GM21723 (cell line): ENCODE measurements around the gene RGL1.

Experiments
- ATAC-seq: cut with Tn5 transposase; IDR thresholded peaks from one replicate; pipeline ENCODE4 v1.9.1; 2021; ENCODE audit warnings: mild to moderate bottlenecking, moderate library complexity; ENCODE audit not compliant: unreplicated experiment

RGL1 gene

DNA sequence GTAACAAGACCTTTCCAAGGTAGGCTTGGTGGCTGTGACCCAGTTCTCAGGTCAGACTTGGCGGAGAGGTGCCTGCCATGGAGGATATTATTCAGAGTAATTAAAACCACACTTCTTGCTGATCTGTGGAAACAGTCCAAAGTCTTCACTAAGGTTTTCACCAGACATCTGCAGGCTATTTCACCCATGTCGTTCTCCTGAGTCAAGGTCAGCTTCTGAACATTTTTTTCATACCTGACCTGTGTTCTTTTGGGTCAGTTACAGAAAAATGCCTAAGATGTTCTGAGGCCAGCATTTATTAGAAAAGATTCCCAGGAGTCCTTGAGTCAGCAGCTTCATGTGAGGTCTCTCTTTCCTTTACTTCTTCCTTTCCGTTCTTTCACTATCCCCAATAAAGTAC lies 54.9 kb downstream of the RGL1 start:
- ATAC-seq: no peak

DNA sequence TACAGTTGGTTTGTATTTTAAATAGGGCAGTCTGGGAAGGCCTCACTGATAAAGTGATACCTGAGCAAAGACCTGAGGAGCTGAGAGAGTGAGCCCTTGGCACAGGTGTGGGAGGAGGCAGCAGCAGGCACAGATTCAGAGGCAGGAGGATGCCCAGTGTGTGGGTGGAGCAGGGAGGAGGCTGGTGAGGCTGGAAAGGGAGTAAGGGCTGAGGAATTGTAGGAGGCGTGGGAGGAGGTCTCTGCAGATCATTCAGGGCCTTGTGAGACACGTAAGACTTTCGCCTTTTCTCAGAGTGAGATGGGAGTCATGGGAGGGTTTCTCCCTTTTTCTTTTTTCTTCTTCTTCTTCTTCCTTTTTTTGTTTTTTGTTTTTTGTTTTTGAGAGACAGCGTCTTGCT lies 58.0 kb downstream of the RGL1 start:
- no peak for ATAC-seq

DNA sequence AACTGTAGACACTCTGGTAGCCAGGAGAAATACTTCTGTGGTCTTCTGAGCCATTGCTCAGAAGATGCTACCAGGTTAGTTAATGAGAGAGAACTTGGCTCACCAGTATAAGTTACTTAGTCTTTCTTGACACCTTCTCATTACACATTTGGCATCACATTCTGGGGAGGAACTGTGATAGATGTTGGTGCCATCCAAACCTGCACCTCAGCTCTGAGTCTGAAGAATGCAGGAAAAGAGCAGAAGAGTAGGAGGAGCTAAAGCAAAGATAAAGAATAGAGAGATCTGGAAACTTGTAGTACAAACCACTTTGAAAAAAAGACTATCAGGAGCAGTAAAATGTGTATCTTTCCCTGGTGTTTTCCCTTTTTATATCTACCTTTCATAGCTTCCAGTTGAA lies 58.9 kb downstream of the RGL1 start:
- ATAC-seq: no peak

DNA sequence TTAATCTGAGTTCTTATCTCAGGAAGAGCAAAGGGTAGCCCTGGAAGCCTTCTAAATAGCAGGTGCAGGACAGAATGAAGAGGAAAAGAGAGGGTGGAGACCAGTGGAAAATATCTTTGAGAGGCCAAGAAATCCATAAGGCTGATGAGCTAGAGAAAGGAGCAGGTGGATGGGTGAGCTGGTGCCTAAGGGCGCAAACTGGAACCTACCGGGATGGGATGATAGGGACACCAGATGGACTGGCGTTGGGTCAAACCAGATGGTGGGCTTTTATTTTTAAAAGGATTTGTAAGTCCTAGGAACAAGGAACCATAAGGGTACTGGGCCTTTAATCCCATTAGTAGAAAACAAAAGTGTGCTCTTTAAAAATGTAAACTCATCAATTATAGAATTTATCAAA lies 59.7 kb downstream of the RGL1 start:
- no peak for ATAC-seq

DNA sequence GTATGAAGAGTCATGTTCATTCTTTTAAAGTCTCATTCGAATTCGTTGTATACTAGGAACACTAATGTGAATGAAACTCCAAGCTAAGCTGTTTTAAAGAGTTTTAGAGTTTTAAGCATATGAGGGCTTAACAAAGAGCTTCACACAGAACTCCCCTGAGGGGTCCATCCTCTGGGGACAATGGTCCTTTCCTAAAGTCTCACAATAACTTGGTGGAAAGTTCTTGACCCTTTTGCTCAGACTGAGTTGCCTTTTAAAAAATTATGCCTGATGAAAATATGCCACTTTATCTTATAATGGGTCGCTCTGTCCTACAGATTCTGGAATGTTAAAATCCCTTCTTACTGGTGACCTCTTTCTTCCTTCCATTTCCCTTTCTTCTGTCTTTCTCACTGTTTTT lies 64.3 kb downstream of the RGL1 start:
- ATAC-seq: no peak

DNA sequence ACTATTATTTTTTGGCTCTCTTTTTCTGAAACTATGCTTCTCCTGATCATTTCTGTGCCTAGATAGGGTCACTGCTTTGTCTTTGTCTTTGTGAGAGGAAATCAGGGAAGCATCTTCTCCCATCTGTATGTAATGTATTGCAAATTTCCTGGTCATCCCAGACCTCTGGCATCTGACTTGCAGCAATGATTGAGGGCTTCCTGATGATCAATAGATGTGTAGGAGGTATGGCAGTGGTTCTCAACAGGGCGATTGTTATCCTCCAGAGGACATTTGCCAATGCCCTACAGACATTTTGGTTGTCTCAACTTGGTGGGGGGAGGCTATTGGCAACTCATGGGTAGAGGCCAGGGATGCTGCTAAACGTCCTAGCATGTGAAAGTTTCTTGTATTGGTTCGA lies 64.7 kb downstream of the RGL1 start:
- ATAC-seq: no peak

DNA sequence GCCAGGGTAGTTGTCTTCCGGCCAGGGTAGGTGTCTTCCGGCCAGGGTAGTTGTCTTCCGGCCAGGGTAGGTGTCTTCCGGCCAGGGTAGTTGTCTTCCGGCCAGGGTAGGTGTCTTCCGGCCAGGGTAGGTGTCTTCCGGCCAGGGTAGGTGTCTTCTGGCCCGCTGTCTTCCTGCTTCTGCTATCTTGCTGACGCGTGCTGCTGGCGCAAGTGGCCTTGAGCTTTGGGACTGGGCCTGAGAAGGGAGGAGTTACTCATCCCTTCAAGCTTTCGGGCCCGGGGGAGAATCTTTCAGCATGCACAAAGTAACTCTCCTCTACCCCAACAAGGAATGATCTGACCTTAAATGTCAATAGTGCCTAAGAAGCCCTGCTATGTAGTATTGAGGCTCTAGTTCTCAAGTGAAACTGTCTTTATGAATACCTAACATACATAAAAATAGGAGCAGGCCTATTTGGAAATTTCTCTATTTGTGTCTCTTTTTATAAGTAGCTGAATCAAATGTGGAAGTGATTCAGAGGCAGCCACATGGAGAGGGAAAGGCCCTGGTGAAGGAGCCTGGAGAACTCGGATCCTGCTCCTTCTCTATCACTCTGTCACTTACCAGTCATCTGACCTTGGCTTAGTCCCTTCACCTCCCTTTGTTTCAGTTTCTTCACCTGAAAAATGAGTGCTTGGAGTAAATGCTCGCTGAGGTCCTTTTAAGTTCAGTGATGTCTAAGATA lies 65.6 kb downstream of the RGL1 start:
- no peak for ATAC-seq

DNA sequence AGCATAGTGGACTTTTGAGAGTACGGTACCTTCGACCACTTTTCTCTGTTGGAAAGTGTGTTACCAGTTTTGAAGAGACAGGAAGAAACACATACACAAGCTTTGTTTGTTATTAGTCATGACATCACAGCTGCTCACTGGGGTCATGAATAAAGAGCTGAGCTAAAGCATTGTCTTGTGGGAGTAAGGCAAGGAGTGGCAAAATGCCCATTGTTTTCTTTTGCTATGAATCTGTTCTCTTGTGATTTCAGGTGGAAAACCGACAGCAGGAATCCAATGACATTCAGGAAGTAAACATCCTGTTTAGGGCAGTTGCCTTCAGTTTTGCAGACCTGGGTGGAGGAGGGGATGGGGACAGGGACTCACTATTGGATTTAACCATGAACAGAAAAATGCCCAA lies 66.2 kb downstream of the RGL1 start:
- no peak for ATAC-seq

DNA sequence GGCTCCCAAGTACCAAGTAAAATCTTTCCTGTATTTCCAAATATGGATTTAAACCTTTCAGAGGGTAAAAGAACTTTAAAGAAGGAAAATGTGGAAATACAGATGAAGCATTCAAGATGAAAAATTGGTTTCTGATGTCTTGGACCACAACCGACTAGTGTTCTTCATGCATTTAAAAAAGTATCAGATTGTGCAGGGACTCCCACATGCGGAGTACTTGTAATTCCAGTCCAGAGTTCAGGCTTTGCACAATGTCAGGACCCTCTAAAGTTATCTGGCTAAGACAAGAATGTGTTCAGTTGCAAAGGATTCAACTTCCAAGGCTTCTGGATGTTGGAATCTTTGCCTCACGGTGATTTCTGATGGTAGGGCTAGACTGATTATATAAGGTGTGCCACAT lies 66.7 kb downstream of the RGL1 start:
- ATAC-seq: no peak

DNA sequence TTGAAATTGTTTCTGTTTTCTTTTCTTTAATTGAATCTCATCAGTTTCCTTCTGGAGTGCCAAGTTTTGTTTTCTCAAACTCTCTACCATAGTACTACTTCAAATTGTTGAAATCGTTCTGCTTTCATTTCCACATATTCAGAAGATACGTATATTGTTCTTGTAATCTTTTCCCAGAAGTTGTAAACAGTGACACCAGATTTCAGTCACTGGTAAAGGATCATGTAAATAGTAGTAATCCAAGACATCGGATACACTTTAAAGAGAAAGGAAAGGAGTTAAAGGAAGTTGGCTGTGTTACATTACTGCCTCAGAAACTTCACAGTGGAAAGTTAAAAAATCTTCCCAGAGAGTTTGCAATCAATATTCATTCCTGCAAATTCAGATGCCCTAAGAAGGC lies 67.5 kb downstream of the RGL1 start:
- ATAC-seq: no peak

DNA sequence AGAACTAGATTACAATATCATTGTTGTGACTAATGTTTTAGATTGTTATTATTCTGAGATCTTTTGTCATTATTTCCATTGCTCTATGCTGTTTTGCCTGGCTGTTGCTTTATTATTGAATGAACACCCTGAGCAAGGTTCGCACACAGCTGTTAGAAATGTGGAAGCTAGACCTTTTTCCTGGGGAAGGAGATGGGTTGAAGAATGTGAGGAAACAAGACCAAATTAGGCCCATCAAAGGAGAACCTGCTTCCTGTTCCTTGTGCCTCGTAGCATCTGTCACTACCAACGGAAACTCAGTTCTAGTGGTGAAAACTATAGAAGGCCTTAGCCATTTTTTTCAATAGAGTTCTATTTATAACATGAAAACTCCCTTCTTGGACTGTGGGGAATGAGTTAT lies 68.7 kb downstream of the RGL1 start:
- ATAC-seq: no peak

DNA sequence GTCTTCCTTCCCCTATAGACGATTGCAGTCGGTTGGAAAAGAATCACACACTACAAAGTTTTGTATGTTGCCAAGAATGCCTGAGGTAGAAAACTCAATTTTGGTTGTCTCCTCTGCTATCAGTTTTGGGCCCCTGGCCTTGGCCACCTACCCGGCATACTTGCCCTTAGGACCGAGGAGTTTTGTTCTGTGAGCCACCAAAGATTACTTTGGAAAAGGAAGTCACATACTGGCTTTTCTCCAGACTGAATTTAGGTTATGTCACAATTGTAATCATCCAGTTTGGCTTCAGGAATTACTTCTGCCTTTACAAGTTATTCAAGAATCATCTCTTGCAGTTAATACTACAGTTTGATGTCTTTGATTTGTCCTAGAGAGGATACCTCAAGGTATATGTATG lies 71.4 kb downstream of the RGL1 start:
- no peak for ATAC-seq

DNA sequence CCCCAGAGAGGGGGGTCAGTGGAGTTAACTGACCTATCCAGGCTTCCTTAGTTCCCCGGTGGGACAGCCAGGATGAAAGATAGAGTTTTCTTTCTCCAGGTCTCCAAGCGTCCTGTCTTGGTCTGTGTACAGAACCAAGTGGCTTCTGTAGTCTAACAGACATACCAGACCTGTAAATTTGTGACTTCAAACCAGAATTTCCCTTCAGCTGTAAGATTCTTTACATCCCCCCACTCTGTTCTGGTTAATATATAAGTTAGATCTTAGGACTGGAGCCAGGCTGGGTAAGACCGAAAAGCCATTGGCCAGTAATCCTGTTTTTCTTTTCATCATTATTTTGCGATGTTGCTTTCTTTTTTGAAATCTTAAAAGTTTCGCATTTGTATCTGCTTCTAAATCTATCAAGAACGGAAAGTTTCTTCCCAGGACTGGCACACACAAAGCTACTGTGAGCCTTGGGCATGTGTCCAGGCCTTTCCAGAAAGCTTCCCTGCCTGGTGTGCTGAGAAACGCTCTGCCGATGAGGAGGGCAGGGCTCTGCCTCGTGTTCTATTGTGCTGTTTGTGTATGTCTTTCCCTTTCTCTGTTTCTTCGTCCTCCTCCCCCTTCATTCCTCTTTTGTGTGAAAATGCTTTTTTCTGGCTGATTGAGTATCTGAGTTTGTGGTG lies 72.3 kb downstream of the RGL1 start:
- no peak for ATAC-seq

DNA sequence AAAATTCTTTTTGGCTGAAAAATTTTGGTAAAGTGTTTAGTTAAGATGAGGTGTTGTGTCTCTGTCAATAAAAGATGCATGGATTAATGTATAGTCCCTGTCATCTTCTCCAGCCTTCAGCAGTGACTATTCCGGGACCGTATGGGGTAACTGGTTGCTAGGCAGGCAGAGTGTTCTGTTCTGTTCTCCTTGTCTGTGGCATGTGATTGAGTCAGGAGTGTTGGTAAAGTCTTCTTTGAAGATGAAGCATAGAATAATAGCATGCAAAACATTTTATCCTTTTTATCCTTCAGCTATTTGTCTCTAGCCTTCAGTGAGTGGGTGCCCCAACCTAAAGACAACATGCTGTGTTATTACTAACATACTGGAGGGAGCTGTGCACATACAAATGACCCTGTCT lies 74.6 kb downstream of the RGL1 start:
- no peak for ATAC-seq

DNA sequence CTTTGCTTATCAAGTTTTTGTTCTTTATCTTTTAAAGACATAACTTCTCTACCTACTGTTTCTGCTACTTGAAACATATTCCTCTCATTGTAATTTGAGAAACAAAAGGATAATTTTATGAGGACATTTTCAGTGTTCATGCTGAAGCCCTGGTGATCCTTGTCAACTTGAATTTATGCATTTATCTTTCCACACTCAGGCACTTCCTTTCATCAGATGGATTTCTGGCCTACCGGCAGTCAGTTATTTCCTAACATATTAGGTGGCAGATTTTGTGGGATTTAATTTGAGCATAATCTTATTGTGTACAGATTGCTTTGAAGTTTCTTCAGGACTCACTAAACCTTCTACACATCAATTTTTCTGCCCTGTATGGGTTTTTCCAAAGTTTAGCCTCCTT lies 75.0 kb downstream of the RGL1 start:
- no peak for ATAC-seq

DNA sequence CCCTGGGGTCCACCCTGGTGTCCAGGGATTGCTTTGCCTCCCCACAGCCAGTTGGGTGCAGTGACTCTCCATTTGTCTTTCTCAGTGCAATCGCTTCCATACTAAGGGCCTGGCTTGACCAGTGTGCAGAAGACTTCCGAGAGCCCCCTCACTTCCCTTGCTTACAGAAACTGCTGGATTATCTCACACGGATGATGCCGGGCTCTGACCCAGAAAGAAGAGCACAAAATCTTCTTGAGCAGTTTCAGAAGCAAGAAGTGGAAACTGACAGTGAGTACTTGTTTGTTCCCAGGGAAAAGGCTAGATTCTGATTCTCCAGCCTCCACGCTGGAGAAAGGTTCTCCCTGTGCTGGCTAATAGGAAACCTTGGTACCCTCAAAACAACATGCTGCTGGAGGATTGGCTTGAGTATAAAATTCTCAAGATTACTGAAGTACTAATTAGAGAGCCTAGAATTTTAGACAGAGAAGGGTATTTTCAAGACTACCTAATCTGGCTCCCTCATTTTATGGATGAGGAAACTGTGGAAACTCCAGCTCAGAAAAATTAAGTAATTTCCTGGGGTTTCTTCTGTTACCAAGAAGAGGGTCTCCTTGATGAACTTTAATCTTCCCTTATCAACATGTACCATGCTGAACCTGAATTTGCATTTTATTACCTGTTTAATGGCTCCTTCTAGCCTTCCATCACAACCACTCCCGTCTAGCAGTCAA lies 75.8 kb downstream of the RGL1 start:
- no peak for ATAC-seq

DNA sequence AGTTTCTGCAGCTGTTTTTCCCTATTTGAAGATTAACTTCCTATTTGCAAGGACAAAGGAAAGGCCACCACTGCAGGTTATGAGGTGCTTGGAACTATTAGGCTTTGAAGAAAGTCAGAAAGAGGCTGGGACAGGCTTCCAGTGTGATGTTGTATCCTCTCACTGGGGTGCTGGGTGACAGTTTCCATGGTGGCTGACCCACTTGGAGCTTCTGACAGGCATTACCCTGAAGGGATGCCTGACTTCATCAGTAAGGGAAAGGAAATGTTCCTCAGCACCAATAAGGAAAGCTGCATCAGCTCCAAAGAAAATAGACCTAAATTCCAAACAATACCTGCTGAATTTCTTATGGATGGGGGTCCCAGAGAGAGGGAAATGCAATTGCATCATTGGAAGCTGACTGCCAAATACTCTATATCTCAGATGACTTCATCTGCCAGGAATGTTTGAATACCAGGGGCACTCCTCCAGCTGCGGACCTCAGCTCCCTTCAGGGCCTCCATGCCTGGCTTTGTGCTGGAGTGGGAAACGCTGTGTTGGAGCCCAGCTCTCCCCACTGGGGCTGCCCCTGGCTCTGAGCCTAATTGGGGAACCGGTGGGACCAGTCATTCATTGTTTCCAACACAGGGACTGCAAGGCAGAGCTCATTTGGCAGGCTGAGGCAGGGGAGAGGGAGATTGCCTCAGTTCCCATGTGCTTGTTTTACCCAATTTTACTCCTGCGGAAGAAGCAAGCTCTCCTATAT lies 76.6 kb downstream of the RGL1 start:
- no peak for ATAC-seq

DNA sequence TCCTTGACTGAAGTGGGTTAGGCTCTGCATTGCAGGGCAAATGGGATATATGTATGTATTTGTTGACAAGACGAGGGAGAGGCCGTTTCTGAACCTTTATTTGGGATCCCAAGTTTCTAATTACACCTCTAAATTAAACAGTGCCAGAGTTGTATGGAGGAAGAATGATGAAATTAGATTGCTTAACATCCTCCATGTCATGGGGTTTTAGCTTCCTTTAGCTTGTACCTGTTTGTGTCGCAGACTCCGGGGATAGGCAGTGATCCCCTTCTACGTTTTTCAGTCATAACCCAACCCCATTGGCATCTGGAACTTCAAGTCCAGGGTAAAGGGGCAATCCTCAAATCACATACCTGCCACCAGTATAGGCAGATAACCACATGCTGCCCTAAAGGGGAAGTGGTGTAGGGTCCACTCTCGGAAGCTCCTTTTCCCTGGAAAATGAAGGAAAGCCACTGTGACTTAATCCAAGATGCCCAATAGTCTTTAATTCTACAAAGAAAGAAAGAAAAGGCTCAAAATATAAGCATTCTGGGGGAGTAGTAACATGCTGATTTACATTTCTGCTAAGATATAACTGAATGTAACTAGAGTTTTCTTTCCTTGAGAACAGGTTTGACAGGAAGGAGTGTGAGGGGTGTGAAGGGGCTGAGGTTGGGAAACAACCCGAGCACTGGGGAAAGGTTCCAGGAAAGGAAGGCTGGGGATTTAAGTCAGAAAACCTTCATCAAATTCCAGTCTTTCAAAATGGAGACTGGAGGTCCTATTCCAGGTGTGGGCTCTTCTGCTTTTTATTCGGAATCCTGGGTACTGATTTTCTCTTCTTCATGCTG lies 77.6 kb downstream of the RGL1 start:
- no peak for ATAC-seq

DNA sequence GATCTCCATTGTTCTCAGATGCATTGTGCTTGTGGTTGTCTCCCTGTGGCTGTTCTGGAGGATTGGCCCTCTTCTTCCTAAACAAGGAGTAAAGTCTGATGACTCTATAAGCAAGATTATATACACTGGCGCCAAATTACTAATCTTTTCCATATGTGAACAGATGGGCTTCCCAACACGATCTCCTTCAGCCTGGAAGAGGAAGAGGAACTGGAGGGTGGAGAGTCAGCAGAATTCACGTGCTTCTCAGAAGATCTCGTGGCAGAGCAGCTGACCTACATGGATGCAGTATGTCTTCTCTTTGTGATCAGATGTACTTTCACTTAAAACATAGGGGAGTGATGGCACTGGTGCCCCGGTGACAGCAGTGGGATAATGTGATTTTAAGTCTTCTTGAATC lies 78.7 kb downstream of the RGL1 start:
- ATAC-seq: no peak

DNA sequence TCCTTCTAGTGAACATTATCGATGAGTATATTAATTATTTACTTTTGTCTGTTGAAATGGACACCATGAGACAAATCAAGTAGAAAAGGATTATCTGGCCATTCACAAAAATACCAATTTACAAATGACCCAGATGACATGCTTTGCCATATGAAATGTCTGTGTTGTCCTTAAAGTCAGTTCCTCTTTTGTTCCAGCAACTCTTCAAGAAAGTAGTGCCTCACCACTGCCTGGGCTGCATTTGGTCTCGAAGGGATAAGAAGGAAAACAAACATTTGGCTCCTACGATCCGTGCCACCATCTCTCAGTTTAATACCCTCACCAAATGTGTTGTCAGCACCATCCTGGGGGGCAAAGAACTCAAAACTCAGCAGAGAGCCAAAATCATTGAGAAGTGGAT lies 79.6 kb downstream of the RGL1 start:
- no peak for ATAC-seq
